Measurements from ENCODE around the gene OSBP2.

DNA sequence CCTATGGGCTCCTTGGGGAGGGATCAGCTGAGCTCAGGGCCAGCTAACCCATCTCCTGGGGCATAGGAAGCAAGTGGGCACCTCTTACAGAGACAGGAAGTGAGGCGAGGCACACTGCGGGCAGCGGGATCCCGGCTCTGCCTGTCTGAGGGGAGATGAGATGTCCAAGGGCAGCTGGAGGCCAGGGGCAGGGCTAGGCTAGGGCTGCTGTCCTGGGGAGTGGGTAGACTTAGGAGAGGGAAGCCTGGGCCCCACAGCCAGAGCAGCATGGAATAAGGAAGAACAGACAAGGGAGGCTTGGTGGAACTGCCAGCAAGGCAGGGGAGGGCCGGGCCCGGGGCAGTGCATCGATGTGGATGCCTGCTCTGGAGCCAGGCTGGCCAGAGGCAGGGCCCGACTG, 197.6 kb downstream of the OSBP2 start:
- TF ChIP-seq, protein P1, sequence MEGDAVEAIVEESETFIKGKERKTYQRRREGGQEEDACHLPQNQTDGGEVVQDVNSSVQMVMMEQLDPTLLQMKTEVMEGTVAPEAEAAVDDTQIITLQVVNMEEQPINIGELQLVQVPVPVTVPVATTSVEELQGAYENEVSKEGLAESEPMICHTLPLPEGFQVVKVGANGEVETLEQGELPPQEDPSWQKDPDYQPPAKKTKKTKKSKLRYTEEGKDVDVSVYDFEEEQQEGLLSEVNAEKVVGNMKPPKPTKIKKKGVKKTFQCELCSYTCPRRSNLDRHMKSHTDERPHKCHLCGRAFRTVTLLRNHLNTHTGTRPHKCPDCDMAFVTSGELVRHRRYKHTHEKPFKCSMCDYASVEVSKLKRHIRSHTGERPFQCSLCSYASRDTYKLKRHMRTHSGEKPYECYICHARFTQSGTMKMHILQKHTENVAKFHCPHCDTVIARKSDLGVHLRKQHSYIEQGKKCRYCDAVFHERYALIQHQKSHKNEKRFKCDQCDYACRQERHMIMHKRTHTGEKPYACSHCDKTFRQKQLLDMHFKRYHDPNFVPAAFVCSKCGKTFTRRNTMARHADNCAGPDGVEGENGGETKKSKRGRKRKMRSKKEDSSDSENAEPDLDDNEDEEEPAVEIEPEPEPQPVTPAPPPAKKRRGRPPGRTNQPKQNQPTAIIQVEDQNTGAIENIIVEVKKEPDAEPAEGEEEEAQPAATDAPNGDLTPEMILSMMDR (IDR thresholded peaks at IDR 0.05), result no peak
- TF ChIP-seq POLR2A (IDR thresholded peaks at IDR 0.05), result no peak
